DMS 273 (cell line): Measurements from ENCODE around the gene SMAD1.

Experiments used
- DNase-seq: peaks from one replicate; lab custom pipeline; 2025; ENCODE audit not compliant: unreplicated experiment; lab: John Stamatoyannopoulos, UW

SMAD1 gene

DNA sequence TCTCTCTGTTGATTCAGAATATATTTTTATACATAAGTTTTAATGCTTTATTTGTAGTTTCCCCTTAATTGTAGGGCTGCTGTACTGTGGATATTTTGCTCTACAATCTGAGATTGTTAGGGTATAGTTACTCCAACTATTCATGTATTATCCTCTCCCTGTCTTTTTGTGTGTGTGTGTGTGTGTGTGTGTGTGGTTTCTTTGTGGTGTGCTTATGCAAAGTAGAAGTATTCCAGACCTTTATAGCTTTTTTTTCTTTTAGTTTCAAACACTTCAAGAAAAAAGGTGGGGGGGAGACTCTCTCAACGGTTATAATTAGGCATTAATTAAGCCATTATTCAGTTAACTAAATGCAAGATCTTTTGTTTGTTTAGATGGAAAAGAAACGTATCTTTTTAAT, 6.7 kb downstream of the SMAD1 start:
- DNase-seq = no peak

DNA sequence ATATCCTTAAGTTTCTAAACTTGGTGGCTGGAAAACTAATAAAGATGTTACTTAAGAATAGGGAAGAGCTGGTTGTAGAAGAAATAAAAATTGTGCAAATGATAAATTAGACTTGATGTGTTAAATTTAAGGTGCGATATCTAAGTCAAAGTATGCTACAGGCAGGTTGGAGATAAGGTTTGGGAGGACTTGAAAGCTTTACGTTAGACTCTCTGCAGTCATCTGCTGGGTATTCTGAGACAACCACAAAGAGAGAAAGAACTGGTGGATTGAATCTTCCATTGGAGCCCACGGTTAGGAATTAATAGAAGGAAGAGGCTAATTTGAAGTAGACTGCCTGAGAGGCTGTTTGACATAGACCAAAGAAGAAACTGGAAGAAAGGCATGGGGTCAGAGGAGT, 7.9 kb downstream of the SMAD1 start:
- no peak for DNase-seq

DNA sequence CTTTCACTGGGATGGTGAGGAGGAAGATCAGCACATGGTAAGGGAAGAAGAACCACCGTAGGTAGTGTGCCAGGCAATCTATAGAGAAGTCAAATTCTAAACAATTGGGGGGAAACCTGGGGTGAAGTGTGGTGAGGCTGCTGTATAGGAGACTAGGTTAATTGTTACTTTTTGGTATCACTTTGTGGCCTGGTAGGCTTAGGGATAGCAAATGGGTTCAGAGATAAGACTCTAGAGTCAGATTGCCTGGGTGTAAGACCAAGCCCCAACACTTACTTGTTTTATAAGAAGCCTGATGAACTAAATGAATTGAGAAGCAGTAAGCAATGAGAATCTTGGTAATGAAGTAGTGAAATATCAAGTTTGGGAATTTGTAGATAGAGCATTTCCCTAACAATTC, 8.7 kb downstream of the SMAD1 start:
- DNase-seq = no peak

DNA sequence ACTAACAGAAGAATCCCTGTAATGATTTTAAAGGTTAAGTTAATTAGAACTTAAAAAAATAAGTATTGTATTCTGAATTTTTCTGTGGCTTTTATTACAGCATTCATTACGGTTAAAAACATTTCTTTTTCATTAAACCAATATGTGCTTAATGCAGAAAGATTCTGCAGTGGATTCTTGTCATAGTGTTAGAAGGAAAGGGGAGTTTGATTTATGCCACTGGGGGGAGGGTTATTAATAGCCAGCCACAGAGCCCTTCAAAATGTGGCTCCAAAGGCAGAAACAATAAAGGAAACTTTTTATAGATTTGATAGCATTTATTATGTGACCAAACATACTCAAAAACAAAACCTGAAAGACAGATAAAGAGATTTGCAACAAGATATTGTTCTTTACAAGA, 9.1 kb downstream of the SMAD1 start:
- no peak for DNase-seq

DNA sequence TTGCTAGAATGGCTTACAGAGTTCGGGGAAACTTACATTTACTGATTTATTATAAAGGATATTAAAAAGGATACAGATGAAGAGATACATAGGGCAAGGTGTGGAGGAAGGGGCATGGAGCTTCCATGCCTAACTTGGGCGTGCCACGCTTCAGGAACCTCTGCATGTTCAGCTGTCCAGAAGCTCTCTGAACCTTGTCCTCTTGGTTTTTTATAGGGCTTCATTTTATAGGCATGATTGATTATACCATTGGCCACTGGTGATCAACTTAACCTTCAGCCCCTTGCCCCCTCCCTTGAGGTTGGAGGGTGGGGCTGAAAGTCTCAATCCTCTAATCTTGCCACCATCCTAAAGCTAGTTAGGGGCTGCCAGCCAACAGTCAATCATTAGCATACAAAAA, 10.7 kb downstream of the SMAD1 start:
- no peak for DNase-seq

DNA sequence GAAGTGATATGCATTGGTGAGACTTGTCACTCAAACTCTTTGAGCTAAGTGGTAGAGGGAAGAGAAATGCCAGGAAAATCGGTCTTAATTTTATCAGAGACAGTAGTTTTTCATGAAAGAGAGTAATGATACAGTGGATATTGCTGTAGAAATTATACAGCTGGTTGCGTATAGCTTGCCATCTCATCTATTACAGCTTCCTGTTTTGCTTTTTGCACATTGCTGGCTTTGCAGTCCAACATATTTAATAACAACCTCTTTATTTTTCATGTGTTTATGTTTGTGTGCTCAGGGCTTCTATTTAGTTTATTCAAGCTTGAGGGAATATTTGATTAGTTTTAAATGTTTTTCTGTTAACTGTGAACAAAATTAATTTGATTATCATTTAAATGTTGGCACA, 11.5 kb downstream of the SMAD1 start:
- DNase-seq = no peak

DNA sequence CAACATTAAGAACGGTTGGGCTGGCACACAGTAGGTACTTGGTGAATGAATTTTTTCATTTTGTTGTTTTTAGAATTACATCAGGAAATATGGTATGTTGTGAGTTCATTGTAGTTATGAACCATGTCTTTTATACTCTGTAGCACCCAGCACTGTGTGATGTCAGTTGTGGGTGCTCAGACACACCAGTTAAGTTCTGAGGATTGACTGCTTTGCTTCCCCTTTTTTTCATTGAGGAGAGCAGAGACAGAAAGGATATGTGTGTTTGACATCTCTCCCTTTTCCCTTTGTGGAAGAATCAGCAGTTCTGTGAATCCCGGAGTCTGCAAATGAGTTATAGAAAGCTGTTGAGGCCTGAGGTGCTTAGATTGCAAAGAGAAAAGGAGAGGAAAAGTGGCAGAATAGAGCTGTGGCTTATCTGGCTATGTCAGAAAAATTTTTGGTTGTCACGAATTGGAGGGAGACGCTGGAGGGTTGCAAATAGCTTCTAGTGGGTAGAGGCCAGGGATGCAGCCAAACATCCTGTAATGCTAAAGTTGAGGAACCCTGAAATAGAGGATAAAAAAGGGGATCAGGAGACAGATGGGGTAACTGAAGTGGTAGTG, 13.1 kb downstream of the SMAD1 start:
- no peak for DNase-seq

DNA sequence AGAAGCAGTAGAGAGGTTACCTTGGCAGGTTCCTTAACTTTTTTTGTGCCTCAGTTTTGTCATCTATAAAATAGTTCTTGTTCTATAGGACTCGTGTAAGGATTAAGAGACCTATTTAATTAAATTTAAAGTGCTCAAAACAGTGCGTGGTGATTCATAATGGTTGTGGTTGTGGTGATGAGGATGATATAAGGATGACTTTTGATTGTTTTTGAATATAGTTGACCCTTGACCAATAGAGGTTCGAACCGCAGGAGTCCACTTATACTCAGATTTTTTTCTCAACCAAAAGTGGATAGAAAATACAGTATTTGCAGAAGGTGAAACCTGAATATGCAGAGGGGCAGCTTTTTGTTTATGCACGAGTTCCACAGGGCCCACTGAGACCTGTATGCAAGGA, 14.6 kb downstream of the SMAD1 start:
- DNase-seq = no peak

DNA sequence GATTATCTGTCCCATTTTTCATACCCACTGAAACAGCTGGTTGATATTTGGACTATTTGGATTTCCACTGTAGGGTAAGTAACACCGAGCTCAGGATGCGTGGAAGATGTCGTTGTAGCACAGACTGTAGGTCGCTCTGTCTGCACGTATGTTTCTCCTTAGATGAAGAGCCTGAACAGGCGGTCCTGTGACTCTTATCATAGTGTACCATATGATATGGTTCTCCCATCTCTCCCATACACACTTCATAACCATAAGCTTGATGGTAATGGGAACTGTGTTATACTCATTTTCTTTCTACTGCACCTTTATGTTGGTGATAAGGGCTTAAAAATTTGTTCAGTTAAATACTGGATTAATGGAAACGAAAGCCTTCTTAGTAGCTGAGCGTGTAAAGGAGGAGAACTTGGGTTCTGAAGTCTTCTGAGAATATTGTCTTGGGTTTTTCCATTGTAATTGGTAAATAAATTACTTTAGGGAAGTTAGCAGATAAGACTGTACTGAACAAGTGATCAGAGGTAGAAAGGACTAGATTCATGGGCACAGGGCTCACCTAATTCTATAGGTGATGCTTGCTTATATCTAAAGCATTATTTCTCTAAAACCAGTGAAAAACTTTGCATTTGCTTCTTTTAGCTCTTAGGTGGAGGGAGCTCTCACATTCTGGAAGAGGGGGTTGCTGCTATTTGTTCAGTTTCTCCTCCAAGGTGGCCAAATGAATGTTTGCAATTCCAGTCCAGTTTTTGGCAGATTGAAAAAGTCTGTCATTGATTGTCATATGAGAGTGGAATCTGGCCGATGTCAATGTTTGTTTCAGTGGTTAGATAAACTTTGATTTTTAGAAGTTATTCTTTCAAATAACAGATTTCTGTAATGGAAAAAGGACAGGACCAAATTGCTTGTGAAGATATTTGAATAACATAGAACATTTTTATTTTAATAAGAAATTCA, 15.8 kb downstream of the SMAD1 start:
- DNase-seq = no peak

DNA sequence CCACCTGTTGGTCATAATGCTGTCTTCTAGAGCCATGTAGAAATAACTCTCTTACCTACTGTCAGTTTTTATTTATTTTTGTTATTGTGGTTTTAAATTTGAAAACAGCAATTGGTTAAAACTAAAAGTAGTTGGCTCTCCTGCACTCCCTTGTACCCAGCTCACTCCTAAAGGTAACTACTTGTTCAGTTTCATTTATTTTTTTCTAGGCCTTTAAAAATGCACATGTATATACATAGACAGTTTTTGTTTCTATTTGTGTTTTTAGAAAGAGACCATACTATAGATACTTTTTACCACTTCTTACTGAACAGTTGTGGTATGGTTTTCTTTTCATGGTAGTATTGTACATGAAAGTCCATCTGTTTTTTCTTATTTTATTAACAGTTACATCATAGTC, 16.8 kb downstream of the SMAD1 start:
- no peak for DNase-seq

DNA sequence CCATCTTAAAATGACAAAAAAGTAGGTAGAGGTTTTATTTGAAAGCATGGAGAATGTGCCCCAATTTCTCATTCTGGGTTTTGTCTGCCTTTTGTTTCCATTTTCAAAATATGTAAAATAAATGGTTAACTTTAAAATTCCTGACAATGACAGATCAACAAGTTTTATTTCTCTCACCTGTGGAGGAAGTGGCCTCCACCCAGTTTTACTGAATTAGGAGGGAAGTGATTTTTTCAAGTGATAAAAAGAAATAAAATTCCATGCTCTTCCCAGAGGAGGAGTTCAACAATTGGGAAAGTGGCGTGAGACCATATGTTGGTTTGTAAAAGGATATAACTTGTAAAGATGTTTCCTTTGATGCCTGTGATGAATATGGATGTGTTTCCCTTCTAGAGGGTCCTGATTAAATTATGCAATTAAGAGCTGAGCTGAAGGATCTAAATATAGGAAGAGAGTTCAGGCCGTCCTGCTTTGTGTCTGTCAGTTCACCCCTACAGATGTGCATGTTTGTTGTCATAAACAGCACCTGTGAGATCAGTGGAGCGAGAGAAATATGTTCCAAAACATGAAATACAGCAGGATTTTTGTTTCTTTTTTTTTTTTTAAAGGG, 19.5 kb downstream of the SMAD1 start:
- peak; percentile 24 for DNase-seq

DNA sequence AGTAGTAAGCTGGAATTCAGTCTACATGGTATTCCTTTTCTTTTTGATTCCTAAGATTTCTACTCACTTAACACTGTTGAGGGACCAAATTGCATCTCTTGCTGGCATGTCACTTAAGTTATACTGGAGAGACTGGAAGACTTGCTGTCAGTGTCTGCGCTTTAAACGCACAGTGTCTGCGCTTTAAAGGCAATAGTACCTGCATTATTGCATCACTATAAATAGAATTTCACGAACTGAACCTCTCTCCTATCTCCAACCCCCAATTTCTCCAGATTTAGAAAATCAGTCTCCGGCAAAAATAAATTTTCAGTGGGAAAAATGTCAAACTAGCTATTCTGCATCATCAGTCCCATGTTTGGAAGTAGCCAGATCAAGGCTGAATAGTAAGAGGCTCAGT, 21.2 kb downstream of the SMAD1 start:
- DNase-seq = no peak

DNA sequence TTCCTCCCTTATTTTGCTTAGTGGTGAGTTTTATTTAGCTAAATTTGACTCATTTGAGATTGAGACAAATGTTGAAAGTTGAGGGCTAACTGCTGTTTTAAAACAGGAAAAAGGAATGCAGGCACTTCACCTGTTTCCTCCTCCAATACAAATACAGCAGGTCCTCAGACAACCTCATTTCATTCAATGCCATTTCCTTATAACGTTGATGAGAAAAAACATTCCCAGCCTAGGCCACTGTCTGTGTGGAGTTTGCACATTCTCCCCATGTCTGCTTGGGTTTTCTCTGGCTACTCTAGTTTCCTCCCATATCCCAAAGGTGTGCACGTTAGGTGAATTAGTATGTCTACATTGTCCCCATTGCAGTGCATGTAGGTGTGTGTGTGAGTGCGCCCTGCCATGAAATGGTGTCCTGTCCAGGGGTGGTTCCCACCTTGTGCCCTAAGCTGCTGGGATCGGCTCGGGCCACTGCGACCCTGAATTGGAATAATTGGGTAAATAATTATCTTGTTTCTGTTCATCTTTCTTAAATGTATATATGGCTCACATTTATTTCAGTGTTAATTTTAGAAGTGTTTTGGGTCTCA, 21.9 kb downstream of the SMAD1 start:
- DNase-seq = no peak

DNA sequence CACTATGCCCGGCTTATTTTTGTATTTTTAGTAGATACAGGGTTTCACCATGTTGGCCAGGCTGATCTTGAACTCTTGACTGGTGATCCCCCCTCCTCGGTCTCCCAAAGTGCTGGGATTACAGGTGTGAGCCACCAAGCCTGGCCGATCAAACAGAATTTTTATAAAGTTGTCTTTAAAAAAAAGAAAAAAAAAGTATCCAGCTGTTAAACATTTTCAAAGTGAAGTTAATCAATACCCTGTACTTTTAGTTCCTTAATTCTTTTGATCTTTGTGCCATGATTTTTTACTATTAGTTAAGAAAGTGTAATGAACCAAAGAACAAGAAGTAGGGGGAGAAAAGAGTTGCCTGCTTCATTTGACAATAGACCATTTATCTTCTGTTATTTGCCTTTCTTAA, 24.3 kb downstream of the SMAD1 start:
- no peak for DNase-seq

DNA sequence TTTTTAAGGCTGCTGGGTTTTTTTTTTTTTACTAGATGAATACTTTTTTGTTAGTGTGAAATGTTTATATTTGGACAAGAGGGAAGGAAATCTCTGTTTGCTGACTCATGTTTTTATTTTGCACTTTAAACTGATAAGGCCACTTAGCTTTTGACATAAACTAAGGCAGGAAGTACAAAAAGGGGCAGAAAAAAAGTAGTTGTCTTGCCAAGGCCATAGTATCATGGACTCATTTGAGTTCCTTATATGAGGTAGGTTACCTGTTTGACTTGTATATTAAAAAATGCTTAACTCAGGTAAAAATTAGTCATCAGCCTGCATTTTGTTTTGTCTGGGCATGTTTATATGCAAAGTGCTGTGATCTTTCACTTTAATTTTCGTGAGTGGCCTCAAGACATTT, 26.0 kb downstream of the SMAD1 start:
- DNase-seq = no peak

DNA sequence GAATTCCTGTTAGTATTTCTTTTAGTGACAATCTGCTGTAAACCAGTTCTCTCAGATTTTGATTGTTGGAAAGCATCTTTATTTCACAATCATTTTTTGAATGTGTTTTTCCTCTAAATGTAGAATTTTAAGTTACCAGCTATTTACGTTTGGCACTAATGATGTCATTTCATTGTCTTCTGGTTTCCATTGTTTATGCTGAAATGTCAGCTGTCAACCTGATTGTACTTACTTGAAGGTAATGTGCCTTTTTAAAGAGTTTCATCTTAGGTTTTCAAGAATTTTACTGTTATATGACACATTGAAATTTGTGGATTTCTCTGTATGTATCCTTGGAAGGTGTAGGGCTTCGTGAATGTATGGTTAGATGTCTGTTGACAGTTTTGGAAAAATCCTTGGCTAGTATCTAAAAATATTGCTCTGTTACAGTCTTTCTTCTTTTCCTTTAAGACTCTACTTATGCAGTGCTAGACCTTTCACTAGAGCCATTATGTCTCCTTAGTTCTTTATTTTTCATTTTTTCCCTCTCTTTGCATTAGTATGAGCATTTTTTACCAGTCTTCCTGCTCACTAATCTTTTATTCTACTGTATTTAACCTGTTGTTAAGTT, 30.4 kb downstream of the SMAD1 start:
- peak; percentile 9 for DNase-seq

DNA sequence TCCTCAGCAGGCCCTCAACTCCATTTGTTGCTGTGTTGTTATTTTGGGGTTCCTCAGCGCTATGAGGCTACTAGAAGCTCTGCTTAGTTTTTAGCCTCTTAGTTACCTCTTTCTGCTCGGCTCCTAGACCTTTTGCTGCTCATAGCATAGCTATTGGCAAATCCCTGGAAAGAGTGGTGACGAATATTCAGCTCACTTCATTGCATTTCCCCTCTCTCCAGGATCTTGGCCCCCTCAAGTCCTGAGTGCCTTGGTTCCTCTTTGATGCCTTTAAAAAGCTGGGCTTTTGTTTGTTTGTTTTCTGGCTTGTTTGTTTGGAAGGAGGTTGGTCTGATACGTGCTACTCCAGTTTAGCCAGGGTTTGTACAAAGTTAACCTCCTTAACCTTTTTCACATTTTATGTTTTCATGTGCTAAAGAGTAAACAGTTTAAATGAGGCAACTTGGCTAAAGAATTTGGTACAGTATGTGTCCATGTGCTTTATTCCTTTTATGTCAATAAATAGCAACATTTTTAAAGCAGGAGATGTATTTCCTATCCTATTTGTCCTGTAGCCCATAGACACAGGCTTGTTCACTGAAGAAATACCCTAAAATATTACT, 31.5 kb downstream of the SMAD1 start:
- no peak for DNase-seq

DNA sequence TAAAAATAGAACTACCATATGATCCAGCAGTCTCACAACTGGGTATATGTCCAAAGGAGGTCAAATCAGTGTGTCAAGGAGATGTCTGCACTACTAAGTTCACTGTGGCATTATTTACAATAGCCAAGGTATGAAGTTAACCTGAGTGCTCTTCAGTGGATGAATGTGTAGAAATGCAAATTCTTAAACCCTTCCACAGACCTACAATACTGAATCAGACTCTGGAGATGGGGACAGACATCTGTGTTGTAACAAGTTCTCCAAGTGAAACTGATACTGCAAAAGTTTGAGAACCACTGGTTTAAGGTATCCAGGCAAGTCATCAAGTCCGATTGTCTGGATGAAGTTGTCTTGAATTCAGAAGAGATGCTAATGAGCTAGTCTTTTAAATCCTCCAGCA, 38.5 kb downstream of the SMAD1 start:
- DNase-seq = no peak

DNA sequence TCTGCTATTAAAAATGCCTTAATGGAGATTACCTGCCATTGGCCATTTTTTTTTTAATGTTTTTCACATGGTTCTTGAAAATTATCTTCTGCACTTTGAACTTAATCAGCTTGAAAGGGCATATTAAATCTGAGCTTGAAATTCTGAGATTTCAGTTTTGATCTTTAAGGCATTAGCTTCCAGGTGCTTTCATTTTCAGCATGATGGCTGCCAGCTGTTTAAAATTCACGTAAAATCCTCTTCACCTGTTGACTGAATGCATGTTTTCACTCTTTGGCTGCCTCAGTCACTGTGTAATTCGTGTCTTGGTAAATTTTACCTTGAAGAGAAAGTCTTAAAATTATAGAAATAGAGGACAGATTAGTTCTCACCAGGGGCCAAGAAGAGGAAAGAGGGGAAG, 39.6 kb downstream of the SMAD1 start:
- no peak for DNase-seq

DNA sequence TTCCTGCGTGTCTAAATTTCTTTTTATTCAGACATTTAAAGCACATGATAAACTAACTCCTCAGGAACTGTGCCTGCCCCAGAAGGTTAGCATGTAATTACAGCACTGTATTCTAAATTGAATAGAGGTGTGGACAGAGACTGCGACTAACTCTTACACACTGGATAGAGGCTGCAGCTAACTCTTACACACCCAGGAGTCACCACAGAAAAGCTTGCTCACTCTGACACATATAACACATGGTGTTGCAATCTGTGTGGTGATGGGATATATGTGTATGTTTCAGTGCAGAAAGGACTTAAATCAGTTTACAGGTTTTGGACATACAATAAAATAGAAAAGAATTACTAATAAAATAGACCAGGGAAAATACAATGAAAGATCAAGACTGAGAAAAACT, 41.5 kb downstream of the SMAD1 start:
- DNase-seq = no peak

DNA sequence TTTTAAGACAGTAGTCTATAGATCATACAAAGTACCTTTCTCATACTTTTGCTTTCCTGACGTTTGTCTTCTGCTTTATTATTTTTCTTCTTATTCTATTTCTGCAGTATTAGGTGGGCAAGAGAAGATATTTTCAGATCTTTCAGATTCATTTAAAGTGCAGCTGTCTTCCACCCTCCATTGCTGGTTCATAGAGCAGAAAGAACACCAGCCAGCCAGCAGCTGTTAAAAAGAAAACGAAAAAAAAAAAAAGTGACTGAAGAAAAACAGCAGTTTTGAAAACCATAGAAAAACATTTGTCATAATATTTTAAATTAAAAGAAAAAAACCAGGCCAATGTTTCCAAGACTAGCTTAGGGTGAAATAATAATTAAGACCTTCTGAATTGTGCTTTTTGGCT, 42.9 kb downstream of the SMAD1 start:
- DNase-seq = no peak
